ENCODE data around the gene TMSB4X. TPM values are rescaled to one million over a fixed set of nuclear protein-coding genes. Genes with fewer than 3 reads are reported as not detected.

TMSB4X gene
- total and polyA plus RNA-seq, 2 of the 8 experiments (the other 6 are each of a cell fraction or from before 2014, with no cell fraction given) = 2,063 to 2,112 TPM

DNA sequence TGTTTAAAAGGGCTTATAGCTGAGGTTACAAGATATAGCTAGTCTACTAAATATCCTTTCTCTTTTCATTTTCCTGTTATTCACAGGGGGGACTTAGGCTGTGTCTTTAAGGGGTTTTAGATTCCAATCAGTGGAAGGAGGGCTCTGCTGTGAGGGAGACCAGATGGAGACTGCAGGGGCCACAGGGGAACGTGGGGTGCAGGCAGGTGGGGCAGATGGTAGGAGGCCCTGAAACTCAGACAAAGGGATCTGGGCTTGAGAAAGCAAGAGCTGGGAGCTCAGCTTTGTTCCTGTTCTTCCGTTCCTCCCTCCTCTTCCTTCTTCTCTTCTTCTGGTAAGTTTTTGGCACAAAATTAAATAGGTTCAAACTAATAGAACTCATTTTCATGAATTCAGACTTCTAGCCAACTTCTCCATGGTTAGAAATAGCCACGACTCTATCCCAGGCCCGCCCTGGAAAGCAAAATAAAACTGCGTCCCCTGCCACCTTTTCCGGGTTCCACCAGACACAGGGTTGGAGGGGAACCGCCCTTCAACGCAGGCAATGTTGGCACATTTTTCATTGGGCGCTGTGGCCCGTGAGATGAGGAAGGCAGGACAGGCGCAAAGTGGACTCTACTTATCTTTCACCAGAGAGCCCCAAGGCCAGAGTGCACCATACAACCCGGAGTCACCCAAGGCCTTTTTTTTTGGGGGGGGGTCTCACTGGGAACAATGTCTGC, 3.5 kb upstream of the TMSB4X start:
- Histone ChIP-seq H3K79me1 (ENCODE audit: low read depth, low read length) (no peaks in the 10 kb centered on the region), H4K91ac (replicated peaks; ENCODE audit: insufficient read length, low read length) (no peak overlapping the region), H3K27ac (ENCODE audit: low read depth, low read length) (no peak overlapping the region), H2BK5ac (ENCODE audit: low read depth, low read length) (no peak overlapping the region), H3K4ac (replicated peaks; ENCODE audit: insufficient read length, low read depth, low read length) (peak overlapping the region; percentile 69), H3K9me3 (ENCODE audit: insufficient read depth in 2 of 2, low read depth in 1 of 2, low read length in 1 of 2) (no peaks in the 10 kb centered on the region), H4K8ac (ENCODE audit: extremely low read depth, insufficient read depth, low read length) (no peak overlapping the region), H3K27me3 (replicated peaks in 1 of 4; ENCODE audit: control insufficient read depth in 3 of 4, extremely low read depth in 1 of 4, insufficient read depth in 3 of 4, low read length in 3 of 4) (no peaks in the 10 kb centered on the region), H3K18ac (ENCODE audit: extremely low read depth, low read length) (peak overlapping the region; percentile 48; the same call in 1 of the 2 replicates), H2BK15ac (ENCODE audit: low read length) (no peak overlapping the region), H3K23ac (ENCODE audit: insufficient read length) (no peak overlapping the region), H3K36me3 (ENCODE audit: control insufficient read depth in 2 of 4, insufficient read depth in 4 of 4, low read length in 3 of 4) (peaks cover 0 to 11% (median 4%) of the 10 kb centered on the region in 4 experiments; a peak in 2 of 8 replicates), H3K9ac (replicated peaks in 1 of 4; ENCODE audit: extremely low read depth in 1 of 4, low read depth in 3 of 4, low read length in 3 of 4) (no peak overlapping the region), H3K4me2 (ENCODE audit: insufficient read depth in 1 of 2, low read depth in 2 of 2, low read length in 2 of 2) (peak overlapping the region in 1 of 2 experiments; percentile 42; a peak in 1 of 4 replicates), H2BK20ac (ENCODE audit: low read length) (no peak overlapping the region), H3K14ac (ENCODE audit: insufficient read length) (no peak overlapping the region), H2AK5ac (ENCODE audit: low read depth, low read length) (no peak overlapping the region), H3K79me2 (ENCODE audit: control insufficient read depth in 1 of 2, insufficient read depth in 2 of 2, low read length in 2 of 2) (peaks cover 0 to 22% of the 10 kb centered on the region in 2 experiments; a peak in 3 of 4 replicates), H2BK12ac (ENCODE audit: low read depth, low read length) (no peak overlapping the region; the same call in 1 of the 2 replicates), H2BK120ac (replicated peaks; ENCODE audit: low read depth, low read length) (peak overlapping the region; percentile 78), H4K5ac (ENCODE audit: insufficient read length, low read depth, low read length) (peak overlapping the region; percentile 68), H3K23me2 (ENCODE audit: low read depth, low read length) (no peaks in the 10 kb centered on the region), H3K56ac (replicated peaks; ENCODE audit: insufficient read length, low read depth, low read length) (no peak overlapping the region), H2AFZ (ENCODE audit: low read length) (no peak overlapping the region), H4K20me1 (replicated peaks in 1 of 2; ENCODE audit: control insufficient read depth in 1 of 2, insufficient read depth in 2 of 2, low read length in 2 of 2) (no peaks in the 10 kb centered on the region), H3K4me1 (replicated peaks in 1 of 4; ENCODE audit: control insufficient read depth in 3 of 4, insufficient read depth in 4 of 4, low read length in 3 of 4) (peaks cover 0 to 3% (median 1%) of the 10 kb centered on the region in 4 experiments; a peak in 4 of 7 replicates), H3K4me3 (ENCODE audit: extremely low read depth in 1 of 4, insufficient read depth in 2 of 4, low read depth in 3 of 4, low read length in 4 of 4) (no peak overlapping the region)
- FAIRE-seq (no peak), DNase-seq (ENCODE audit: low read depth in 1 of 2, low spot score in 2 of 2) (no peak)
- ChIA-PET CTCF (ENCODE audit: partially characterized antibody) (interaction anchor here (0.6 to 2.9 kb wide), 4 partner anchors 19 to 85 kb away, joined by 3 to 9 read pairs (median 3); no protein-coding TSS in a partner anchor), POLR2A (ENCODE audit: partially characterized antibody) (interaction anchor here (0.8 kb wide), 1 partner anchor 14 kb away, joined by 3 read pairs; no protein-coding TSS in a partner anchor)
- WGBS, 2 experiments (ENCODE audit: extremely low coverage in 1 of 2, insufficient coverage in 1 of 2, insufficient read length in 1 of 2, insufficient replicate concordance in 2 of 2, low coverage in 1 of 2, low lambda C conversion rate in 2 of 2, missing lambda C conversion rate in 1 of 2) = 78% methylated on average over 12 of the region's 12 CpGs; no CpG with 5 or more reads in 1 of the 2 experiments
- TF ChIP-seq HDAC6 (IDR thresholded peaks at IDR 0.05; ENCODE audit: low read depth, low read length) (no peak), POU5F1 (IDR thresholded peaks at IDR 0.05; ENCODE audit: low read depth, low read length) (no peak), CBX8 (IDR thresholded peaks at IDR 0.05; ENCODE audit: borderline replicate concordance, low read depth, low read length) (no peak), ASH2L (IDR thresholded peaks at IDR 0.05; ENCODE audit: low read length) (no peak), PHF8 (conservative IDR thresholded peaks at IDR 0.05; ENCODE audit: low read depth, low read length) (no peak), SP2 (IDR thresholded peaks at IDR 0.05; ENCODE audit: low read length) (no peak), NRF1 (IDR thresholded peaks at IDR 0.05; ENCODE audit: low read depth, low read length) (no peak), KDM1A (IDR thresholded peaks at IDR 0.05; ENCODE audit: borderline replicate concordance, low read length) (no peak)
- TF ChIP-seq, protein P1, sequence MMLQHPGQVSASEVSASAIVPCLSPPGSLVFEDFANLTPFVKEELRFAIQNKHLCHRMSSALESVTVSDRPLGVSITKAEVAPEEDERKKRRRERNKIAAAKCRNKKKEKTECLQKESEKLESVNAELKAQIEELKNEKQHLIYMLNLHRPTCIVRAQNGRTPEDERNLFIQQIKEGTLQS (IDR thresholded peaks at IDR 0.05; ENCODE audit: insufficient read depth, low read depth, low read length) = no peak
- TF ChIP-seq, protein P2, sequence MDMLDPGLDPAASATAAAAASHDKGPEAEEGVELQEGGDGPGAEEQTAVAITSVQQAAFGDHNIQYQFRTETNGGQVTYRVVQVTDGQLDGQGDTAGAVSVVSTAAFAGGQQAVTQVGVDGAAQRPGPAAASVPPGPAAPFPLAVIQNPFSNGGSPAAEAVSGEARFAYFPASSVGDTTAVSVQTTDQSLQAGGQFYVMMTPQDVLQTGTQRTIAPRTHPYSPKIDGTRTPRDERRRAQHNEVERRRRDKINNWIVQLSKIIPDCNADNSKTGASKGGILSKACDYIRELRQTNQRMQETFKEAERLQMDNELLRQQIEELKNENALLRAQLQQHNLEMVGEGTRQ (IDR thresholded peaks at IDR 0.05; ENCODE audit: low read length) = no peak

Measured in H1 (cell line).